Dermis blood vessel endothelial cell (primary cell): ENCODE data around the gene CNOT4. TPM values are rescaled to one million over a fixed set of nuclear protein-coding genes. Genes with fewer than 3 reads are reported as not detected.
"Not testable (repeated sequence)": the region's sequence is repeated elsewhere in the genome, so short reads cannot be mapped to it uniquely, and the experiment has no call there.

Experiments
- DNase-seq: peaks from one replicate; pipeline ENCODE4 v3.0.0; 2010
- total RNA-seq: library from RNA; depleted of rRNA; stranded (reverse); fragments of >200 nt; gene quantifications from 2 replicates; pipeline ENCODE4 v1.2.3, GENCODE V29; 2014

The CNOT4 gene
- total RNA-seq, 1 donor from 2014 or later: 4.8 TPM

GRCh38 chr7:135510592-135511183, 786 bp upstream of the CNOT4 start:
- peak; percentile 41 for DNase-seq

- DNase-seq: peak; percentile 67
These were observed 388 bp downstream of the CNOT4 start for GRCh38 chr7:135509589-135509838.

GRCh38 chr7:135508883-135509588, 866 bp downstream of the CNOT4 start:
- DNase-seq: peak; percentile 54

GRCh38 chr7:135501402-135501801, 8.5 kb downstream of the CNOT4 start:
- DNase-seq: no peak

- no peak for DNase-seq
These were observed 10.1 kb downstream of the CNOT4 start for GRCh38 chr7:135499818-135500217.

- not testable (repeated sequence) for DNase-seq
These were observed 12.7 kb downstream of the CNOT4 start for GRCh38 chr7:135497161-135497560.

- no peak for DNase-seq
These were observed 16.5 kb downstream of the CNOT4 start for GRCh38 chr7:135493362-135493761.

GRCh38 chr7:135492151-135492550, 17.8 kb downstream of the CNOT4 start:
- DNase-seq: no peak

- peak; percentile 47 for DNase-seq
These were observed 19.1 kb downstream of the CNOT4 start for GRCh38 chr7:135490783-135491182.

GRCh38 chr7:135489791-135490190, 20.1 kb downstream of the CNOT4 start:
- DNase-seq: no peak

GRCh38 chr7:135486261-135486920, 23.5 kb downstream of the CNOT4 start:
- DNase-seq: no peak

GRCh38 chr7:135481598-135481979, 28.3 kb downstream of the CNOT4 start:
- no peak for DNase-seq

- peak; percentile 3 for DNase-seq
These were observed 28.8 kb downstream of the CNOT4 start for GRCh38 chr7:135480966-135481597.

- no peak for DNase-seq
These were observed 34.4 kb downstream of the CNOT4 start for GRCh38 chr7:135475521-135475920.

- DNase-seq: not testable (repeated sequence)
These were observed 40.2 kb downstream of the CNOT4 start for GRCh38 chr7:135469705-135470104.

- DNase-seq: no peak
These were observed 42.6 kb downstream of the CNOT4 start for GRCh38 chr7:135467207-135467711.

GRCh38 chr7:135466442-135467206, 43.3 kb downstream of the CNOT4 start:
- DNase-seq: no peak

- DNase-seq: no peak
These were observed 46.0 kb downstream of the CNOT4 start for GRCh38 chr7:135463908-135464307.

- DNase-seq: no peak
These were observed 49.8 kb downstream of the CNOT4 start for GRCh38 chr7:135459951-135460567.

- DNase-seq: peak; percentile 15
These were observed 50.8 kb downstream of the CNOT4 start for GRCh38 chr7:135459076-135459475.

GRCh38 chr7:135454060-135454459, 55.8 kb downstream of the CNOT4 start:
- DNase-seq: no peak

- no peak for DNase-seq
These were observed 60.5 kb downstream of the CNOT4 start for GRCh38 chr7:135449436-135449835.
